ENCODE results near the gene BDKRB2.

The BDKRB2 gene

GRCh38 chr14:96260341-96260821 lies 55.7 kb downstream of the BDKRB2 start:
- no peaks in the 10 kb centered on the region for H3K36me3 ChIP-seq
- no peaks in the 10 kb centered on the region for H3K27me3 ChIP-seq (ENCODE audit: insufficient read depth, low read depth, severe bottlenecking)
- no peak for TF ChIP-seq CTCF (IDR thresholded peaks at IDR 0.05; ENCODE audit: low read depth, low read length)
- no peak overlapping the region for H3K27ac ChIP-seq
- H3K9me3 ChIP-seq (ENCODE audit: severe bottlenecking): no peaks in the 10 kb centered on the region
- no peak overlapping the region for H3K4me3 ChIP-seq (ENCODE audit: low read depth, low read length)
- DNase-seq: no peak

GRCh38 chr14:96261053-96261452 lies 56.4 kb downstream of the BDKRB2 start:
- Histone ChIP-seq H3K27me3 (ENCODE audit: insufficient read depth, low read depth, severe bottlenecking) (no peaks in the 10 kb centered on the region), H3K36me3 (no peaks in the 10 kb centered on the region), H3K4me3 (ENCODE audit: low read depth, low read length) (no peak overlapping the region), H3K27ac (no peak overlapping the region), H3K9me3 (ENCODE audit: severe bottlenecking) (no peaks in the 10 kb centered on the region)
- no peak for DNase-seq
- no peak for TF ChIP-seq CTCF (IDR thresholded peaks at IDR 0.05; ENCODE audit: low read depth, low read length)

- DNase-seq: peak; percentile 18
- Histone ChIP-seq H3K27ac (no peak overlapping the region), H3K27me3 (ENCODE audit: insufficient read depth, low read depth, severe bottlenecking) (no peaks in the 10 kb centered on the region), H3K36me3 (no peaks in the 10 kb centered on the region), H3K9me3 (ENCODE audit: severe bottlenecking) (no peaks in the 10 kb centered on the region), H3K4me3 (ENCODE audit: low read depth, low read length) (no peak overlapping the region)
- 0 out of 2 replicates have a peak, but pooled peaks have one; percentile 33 for TF ChIP-seq CTCF (IDR thresholded peaks at IDR 0.05; ENCODE audit: low read depth, low read length)
Measured at GRCh38 chr14:96261772-96262655, 57.4 kb downstream of the BDKRB2 start.

GRCh38 chr14:96263347-96264199 lies 58.9 kb downstream of the BDKRB2 start:
- peak; percentile 25 for DNase-seq
- H3K4me3 ChIP-seq (ENCODE audit: low read depth, low read length): no peak overlapping the region

GRCh38 chr14:96264200-96264553 lies 59.5 kb downstream of the BDKRB2 start:
- DNase-seq: no peak

More at GRCh38 chr14:96263347-96264199, 58.9 kb downstream of the BDKRB2 start:
- TF ChIP-seq CTCF (IDR thresholded peaks at IDR 0.05; ENCODE audit: low read depth, low read length): no peak
- H3K27me3 ChIP-seq (ENCODE audit: insufficient read depth, low read depth, severe bottlenecking): no peaks in the 10 kb centered on the region
- no peak overlapping the region for H3K27ac ChIP-seq
- no peaks in the 10 kb centered on the region for H3K9me3 ChIP-seq (ENCODE audit: severe bottlenecking)
- no peaks in the 10 kb centered on the region for H3K36me3 ChIP-seq

More at GRCh38 chr14:96264200-96264553, 59.5 kb downstream of the BDKRB2 start:
- no peak for TF ChIP-seq CTCF (IDR thresholded peaks at IDR 0.05; ENCODE audit: low read depth, low read length)
- no peak overlapping the region for H3K4me3 ChIP-seq (ENCODE audit: low read depth, low read length)
- no peaks in the 10 kb centered on the region for H3K36me3 ChIP-seq
- H3K27ac ChIP-seq: no peak overlapping the region
- H3K9me3 ChIP-seq (ENCODE audit: severe bottlenecking): no peaks in the 10 kb centered on the region
- H3K27me3 ChIP-seq (ENCODE audit: insufficient read depth, low read depth, severe bottlenecking): no peaks in the 10 kb centered on the region

Data from WERI-Rb-1 (cell line).